WTC11 (cell line): Measurements from ENCODE around the gene PIANP. TPM values are rescaled to one million over a fixed set of nuclear protein-coding genes. Genes with fewer than 3 reads are reported as not detected.
A peak's percentile ranks its signal among the peaks of the same experiment; 100 is the strongest.

Experiments used
- ATAC-seq: fragments of 200-7000 bp; cut with Tn5 transposase; 2 replicates; pipeline ENCODE4 v1.10.0; 2021; ENCODE audit warnings: mild to moderate bottlenecking, moderate library complexity
- CTCF ChIA-PET: fragments of 300-600 bp; sonication (Branson Sonifier 250); formaldehyde crosslinking; loops from one replicate; lab custom pipeline; 2021; ENCODE audit warnings: antibody characterized with exemption; lab: Charles Lee
- POLR2A ChIA-PET: fragments of 350-600 bp; sonication (Branson Sonifier 250); formaldehyde crosslinking; loops from one replicate; lab custom pipeline; 2021; ENCODE audit warnings: antibody characterized with exemption; lab: Charles Lee
- DNase-seq: peaks from one replicate; pipeline ENCODE4 v3.0.0; 2021; ENCODE audit warnings: low spot score
- H3K27ac Mint-ChIP-seq: 2 replicates; pipeline ENCODE4 v1.8.0; 2021; ENCODE audit warnings: mixed read lengths
- H3K27me3 Mint-ChIP-seq: 2 replicates; pipeline ENCODE4 v1.8.0; 2021; ENCODE audit warnings: low read depth, mild to moderate bottlenecking, moderate library complexity, mixed read lengths
- H3K36me3 Mint-ChIP-seq: 2 replicates; pipeline ENCODE4 v1.8.0; 2021; ENCODE audit warnings: mixed read lengths
- H3K4me1 Mint-ChIP-seq: 2 replicates; pipeline ENCODE4 v1.8.0; 2022; ENCODE audit warnings: mixed read lengths
- H3K4me3 Mint-ChIP-seq: 2 replicates; pipeline ENCODE4 v1.8.0; 2021; ENCODE audit warnings: mild to moderate bottlenecking, moderate library complexity, mixed read lengths
- H3K9me3 Mint-ChIP-seq: 2 replicates; pipeline ENCODE4 v1.8.0; 2021; ENCODE audit warnings: mixed read lengths
- AFF4 ChIP-seq: sonication (generic); formaldehyde crosslinking; IDR thresholded peaks from 2 replicates; pipeline ENCODE4 v1.8.1; 2023; ENCODE audit warnings: mild to moderate bottlenecking, missing genetic modification reagents, borderline replicate concordance
- CBFB ChIP-seq: sonication (generic); formaldehyde crosslinking; IDR thresholded peaks from 2 replicates; pipeline ENCODE4 v1.8.1; 2022; ENCODE audit warnings: mild to moderate bottlenecking, low read depth, missing genetic modification reagents
- CTCF ChIP-seq: fragments of 200-600 bp; IDR thresholded peaks from 2 replicates; pipeline ENCODE4 v1.8.0; 2022; ENCODE audit warnings: antibody characterized with exemption
- FOXJ3 ChIP-seq: sonication (generic); formaldehyde crosslinking; IDR thresholded peaks from 2 replicates; pipeline ENCODE4 v1.9.0; 2021; ENCODE audit warnings: missing genetic modification reagents, mild to moderate bottlenecking, borderline replicate concordance
- JUN ChIP-seq: sonication (generic); formaldehyde crosslinking; IDR thresholded peaks from 2 replicates; pipeline ENCODE4 v1.8.0; 2023; ENCODE audit warnings: mild to moderate bottlenecking, missing genetic modification reagents
- NFE2L1 ChIP-seq: sonication (generic); formaldehyde crosslinking; IDR thresholded peaks from 2 replicates; pipeline ENCODE4 v1.8.1; 2023; ENCODE audit warnings: missing genetic modification reagents
- SOX15 ChIP-seq: fragments of 250-450 bp; sonication (Bioruptor Pico); IDR thresholded peaks from 2 replicates; pipeline ENCODE4 v1.9.0; 2021; ENCODE audit warnings: mild to moderate bottlenecking
- ZNF121 ChIP-seq: sonication (generic); formaldehyde crosslinking; IDR thresholded peaks from 2 replicates; pipeline ENCODE4 v1.8.0; 2023; ENCODE audit warnings: missing genetic modification reagents
- ZNF671 ChIP-seq: fragments of 250-450 bp; sonication (Bioruptor Pico); IDR thresholded peaks from 2 replicates; pipeline ENCODE4 v1.8.0; 2021; ENCODE audit warnings: mild to moderate bottlenecking
- total RNA-seq: library from RNA; stranded (reverse); gene quantifications from 3 replicates; pipeline ENCODE4 v1.2.3, GENCODE V29; 2021
- TF ChIP-seq, protein P1 (sequence below): sonication (generic); formaldehyde crosslinking; conservative IDR thresholded peaks from 2 replicates; pipeline ENCODE4 v1.8.1; 2022; ENCODE audit warnings: mild to moderate bottlenecking, missing genetic modification reagents
- TF ChIP-seq, protein P2 (sequence below): fragments of 250-450 bp; sonication (Bioruptor Pico); IDR thresholded peaks from 2 replicates; pipeline ENCODE4 v1.9.0; 2021; ENCODE audit warnings: mild to moderate bottlenecking

The PIANP gene
- total RNA-seq, 1 experiment from 2014 or later, result 7.7 TPM

DNA sequence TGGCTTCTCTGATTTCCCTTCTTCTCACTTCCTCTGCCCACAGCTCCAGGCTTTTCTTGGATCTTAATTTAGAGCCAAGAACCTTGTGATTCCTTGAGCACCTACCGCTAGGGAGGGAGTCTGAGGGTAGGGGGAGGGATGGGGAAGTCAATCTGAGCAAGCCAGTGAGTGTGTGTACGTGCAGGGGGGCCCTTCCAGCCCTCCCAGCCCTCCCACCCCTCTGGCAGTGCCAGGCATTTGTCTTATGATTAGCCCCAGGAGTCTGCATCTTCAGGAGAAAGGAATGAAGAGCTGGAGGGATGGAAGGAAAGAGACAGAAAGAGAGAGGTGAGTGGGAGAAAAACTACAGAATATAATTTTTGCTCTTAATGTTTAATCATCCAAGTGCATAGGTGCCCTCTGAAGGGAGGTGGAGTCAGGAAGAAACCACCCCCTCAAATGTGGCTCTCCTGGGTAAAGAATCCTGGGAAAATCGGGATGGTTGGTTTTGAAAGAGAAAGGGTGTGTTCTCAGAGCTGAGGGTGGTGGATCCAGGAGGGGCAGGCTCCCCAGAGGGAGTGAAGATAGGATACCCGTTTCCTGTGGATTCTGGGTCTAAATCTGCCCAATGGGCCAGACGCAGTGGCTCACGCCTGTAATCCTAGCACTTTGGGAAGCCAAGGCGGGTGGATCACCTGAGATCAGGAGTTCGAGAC, 2.1 kb downstream of the PIANP start:
- H3K27me3 Mint-ChIP-seq, result peaks cover 50% of the 10 kb centered on the region
- no peak overlapping the region; the same call in 1 of the 2 replicates for H3K27ac Mint-ChIP-seq
- ATAC-seq (no peak), DNase-seq (no peak)
- CTCF ChIA-PET, result interaction anchor here (0.5 to 3.1 kb wide), 17 partner anchors 9 to 128 kb away, joined by 3 to 49 read pairs (median 4); partner anchors contain the start of genes CD4, COPS7A, GPR162 and LPAR5
- peaks cover 28% of the 10 kb centered on the region for H3K4me1 Mint-ChIP-seq
- POLR2A ChIA-PET, result interaction anchor here (1.0 to 1.7 kb wide), 2 partner anchors 9 kb away, joined by 4 to 7 read pairs; partner anchors contain the start of gene ZNF384
- H3K9me3 Mint-ChIP-seq, result no peaks in the 10 kb centered on the region
- TF ChIP-seq CBFB (CRISPR knock-in tag), result no peak
- TF ChIP-seq FOXJ3 (CRISPR knock-in tag), result no peak
- TF ChIP-seq AFF4 (CRISPR knock-in tag), result no peak
- TF ChIP-seq, protein P1, sequence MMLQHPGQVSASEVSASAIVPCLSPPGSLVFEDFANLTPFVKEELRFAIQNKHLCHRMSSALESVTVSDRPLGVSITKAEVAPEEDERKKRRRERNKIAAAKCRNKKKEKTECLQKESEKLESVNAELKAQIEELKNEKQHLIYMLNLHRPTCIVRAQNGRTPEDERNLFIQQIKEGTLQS (CRISPR knock-in tag), result no peak
- TF ChIP-seq ZNF121 (CRISPR knock-in tag), result no peak
- TF ChIP-seq NFE2L1 (CRISPR knock-in tag), result no peak
- TF ChIP-seq ZNF671, result no peak
- TF ChIP-seq, protein P2, sequence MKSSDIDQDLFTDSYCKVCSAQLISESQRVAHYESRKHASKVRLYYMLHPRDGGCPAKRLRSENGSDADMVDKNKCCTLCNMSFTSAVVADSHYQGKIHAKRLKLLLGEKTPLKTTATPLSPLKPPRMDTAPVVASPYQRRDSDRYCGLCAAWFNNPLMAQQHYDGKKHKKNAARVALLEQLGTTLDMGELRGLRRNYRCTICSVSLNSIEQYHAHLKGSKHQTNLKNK (CRISPR knock-in tag), result no peak
- no peak for TF ChIP-seq JUN (CRISPR knock-in tag)
- TF ChIP-seq SOX15, result no peak
- H3K36me3 Mint-ChIP-seq, result no peaks in the 10 kb centered on the region
- H3K4me3 Mint-ChIP-seq, result peak overlapping the region; percentile 83

DNA sequence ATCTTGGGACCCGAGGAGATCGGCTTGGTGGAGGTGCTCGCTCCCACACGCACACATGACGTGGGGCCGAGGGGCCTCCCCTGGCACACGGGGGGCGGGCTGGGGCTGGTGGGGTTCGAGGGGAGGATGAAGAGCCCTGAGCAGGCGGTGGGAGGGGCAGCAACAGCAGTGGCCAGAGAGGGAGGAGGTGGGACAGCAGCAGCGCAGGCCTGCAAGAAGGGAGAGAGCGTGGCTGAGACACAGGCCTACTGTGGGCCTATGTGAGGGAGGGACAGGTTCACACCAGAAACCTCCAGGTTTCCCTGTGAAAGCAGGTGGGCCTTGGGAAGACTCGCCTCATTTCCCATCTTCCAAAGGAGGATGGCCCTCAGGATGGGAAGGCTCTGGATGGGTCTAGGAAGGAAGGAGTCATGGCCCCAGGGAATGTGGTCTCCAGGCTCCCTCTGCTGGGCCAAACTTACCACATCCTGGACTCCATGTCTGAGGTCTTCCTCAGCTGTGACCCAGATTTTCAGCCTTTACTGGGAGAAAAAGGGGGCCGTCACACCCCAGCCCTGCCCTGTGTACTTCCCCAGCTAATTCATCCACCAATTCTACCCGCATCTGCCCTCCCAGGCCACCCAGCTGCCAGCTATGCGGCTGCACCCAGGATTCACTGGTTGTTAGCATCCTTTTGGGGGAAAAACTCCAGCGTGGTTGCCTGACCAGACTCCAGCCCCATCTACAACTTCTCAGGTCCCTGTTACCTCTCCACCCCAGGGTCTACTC, 2.8 kb downstream of the PIANP start:
- DNase-seq (peak; percentile 71), ATAC-seq (peak; percentile 78)
- Mint-ChIP-seq H3K4me3 (peak overlapping the region; percentile 29; the same call in 1 of the 2 replicates), H3K9me3 (no peaks in the 10 kb centered on the region), H3K4me1 (peaks cover 25% of the 10 kb centered on the region), H3K36me3 (no peaks in the 10 kb centered on the region), H3K27ac (no peak overlapping the region; the same call in 1 of the 2 replicates), H3K27me3 (peaks cover 43% of the 10 kb centered on the region)
- CTCF ChIA-PET, result interaction anchor here (0.5 to 3.1 kb wide), 16 partner anchors 9 to 127 kb away, joined by 3 to 49 read pairs (median 5); partner anchors contain the start of genes COPS7A, GPR162, LPAR5 and ZNF384
- TF ChIP-seq CTCF, result peak; percentile 36; the same call in 1 of the 2 replicates
- no peak for TF ChIP-seq ZNF121 (CRISPR knock-in tag)
- POLR2A ChIA-PET, result interaction anchor here (1.0 kb wide), 1 partner anchor 8 kb away, joined by 4 read pairs; the partner anchor contains the start of gene ZNF384
